ENCODE measurements around the gene WNT1.

The WNT1 gene

DNA sequence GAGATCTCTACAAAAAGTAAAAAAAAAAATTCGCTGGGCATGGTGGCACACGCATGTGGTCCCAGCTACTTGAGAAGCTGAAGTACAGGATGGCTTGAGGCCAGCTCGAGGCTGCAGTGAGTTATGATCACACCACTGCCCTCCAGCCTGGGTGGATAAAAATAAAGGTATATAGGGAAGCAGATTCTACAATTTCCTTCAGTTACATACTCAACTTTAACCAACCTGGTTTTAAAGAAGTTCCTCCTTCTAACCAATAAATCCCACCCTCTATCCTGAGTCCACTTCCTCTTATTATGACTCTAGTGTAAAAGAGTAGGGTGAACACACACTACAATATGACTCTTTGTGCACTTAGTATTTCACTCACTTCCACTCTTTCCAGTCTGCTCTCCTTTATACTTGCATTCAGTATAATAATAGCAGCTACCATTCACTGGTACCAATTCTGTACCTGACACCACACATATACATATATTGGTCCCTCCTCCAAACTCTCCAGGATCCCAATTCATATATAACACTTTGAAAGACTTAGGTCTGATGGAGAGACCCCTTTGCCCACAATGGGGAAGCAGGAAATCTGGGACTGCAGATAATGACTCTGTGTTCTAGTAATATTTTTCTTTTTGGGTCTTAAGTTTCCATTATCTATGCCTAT, 23.2 kb upstream of the WNT1 start:
- Histone ChIP-seq H3K23ac (ENCODE audit: low read length in 2 of 2) (no peak overlapping the region), H2AK5ac (ENCODE audit: low read length, severe bottlenecking) (no peak overlapping the region), H2BK15ac (ENCODE audit: low read depth, poor library complexity, severe bottlenecking) (no peak overlapping the region), H4K8ac (ENCODE audit: low read length) (no peak overlapping the region), H4K91ac (ENCODE audit: low read length) (no peak overlapping the region), H3K4me1 (ENCODE audit: control insufficient read depth, insufficient read depth, low read depth, low read length) (peaks cover 7% of the 10 kb centered on the region), H3K4me3 (ENCODE audit: insufficient read depth in 1 of 2, low read depth in 1 of 2, low read length in 2 of 2) (peak overlapping the region in 1 of 2 experiments; percentile 84), H3K9ac (ENCODE audit: low read length) (no peak overlapping the region), H3K14ac (ENCODE audit: low read length in 2 of 2) (no peak overlapping the region), H3K9me3 (ENCODE audit: control insufficient read depth, low read length) (no peaks in the 10 kb centered on the region), H3K4ac (ENCODE audit: low read depth in 1 of 2, low read length in 2 of 2) (no peak overlapping the region), H3K79me1 (replicated peaks; ENCODE audit: low read length, poor library complexity, severe bottlenecking) (peaks cover 1% of the 10 kb centered on the region), H3K18ac (ENCODE audit: low read depth in 1 of 2, low read length in 2 of 2) (no peak overlapping the region), H3K4me2 (ENCODE audit: low read length, poor library complexity, severe bottlenecking) (peak overlapping the region; percentile 17), H3K36me3 (ENCODE audit: control insufficient read depth in 1 of 2, insufficient read depth in 2 of 2, low read depth in 1 of 2, low read length in 2 of 2) (peaks cover 16 to 32% of the 10 kb centered on the region in 2 experiments), H3K27me3 (ENCODE audit: control insufficient read depth in 1 of 2, insufficient read depth in 1 of 2, low read length in 2 of 2) (no peaks in the 10 kb centered on the region), H3K27ac (ENCODE audit: low read length, poor library complexity, severe bottlenecking) (no peak overlapping the region), H2AFZ (ENCODE audit: low read depth, low read length) (no peak overlapping the region), H2BK12ac (ENCODE audit: low read length in 2 of 2) (no peak overlapping the region), H2BK5ac (ENCODE audit: low read depth, low read length, poor library complexity, severe bottlenecking) (no peak overlapping the region), H2BK120ac (ENCODE audit: low read depth, low read length) (no peak overlapping the region)
- DNase-seq: no peak
- 94% methylated on average over 3 of the region's 3 CpGs for WGBS

- Histone ChIP-seq H2BK15ac (ENCODE audit: low read depth, poor library complexity, severe bottlenecking) (no peak overlapping the region), H3K27me3 (ENCODE audit: control insufficient read depth in 1 of 2, insufficient read depth in 1 of 2, low read length in 2 of 2) (peaks cover 5 to 11% of the 10 kb centered on the region in 2 experiments), H3K14ac (ENCODE audit: low read length in 2 of 2) (peak overlapping the region; percentile 25 to 95), H4K8ac (ENCODE audit: low read length) (peak overlapping the region; percentile 59), H3K27ac (ENCODE audit: low read length, poor library complexity, severe bottlenecking) (peak overlapping the region; percentile 81), H3K9ac (ENCODE audit: low read length) (peak overlapping the region; percentile 85), H3K4me1 (ENCODE audit: control insufficient read depth, insufficient read depth, low read depth, low read length) (peaks cover 8% of the 10 kb centered on the region), H2BK5ac (ENCODE audit: low read depth, low read length, poor library complexity, severe bottlenecking) (peak overlapping the region; percentile 90), H4K91ac (ENCODE audit: low read length) (peak overlapping the region; percentile 91), H2AFZ (ENCODE audit: low read depth, low read length) (peak overlapping the region; percentile 75), H2BK12ac (ENCODE audit: low read length in 2 of 2) (no peak overlapping the region), H3K18ac (ENCODE audit: low read depth in 1 of 2, low read length in 2 of 2) (peak overlapping the region; percentile 97 to 98), H3K79me1 (replicated peaks; ENCODE audit: low read length, poor library complexity, severe bottlenecking) (no peaks in the 10 kb centered on the region), H2AK5ac (ENCODE audit: low read length, severe bottlenecking) (no peak overlapping the region), H3K4me3 (ENCODE audit: insufficient read depth in 1 of 2, low read depth in 1 of 2, low read length in 2 of 2) (peak overlapping the region; percentile 84 to 97), H3K36me3 (ENCODE audit: control insufficient read depth in 1 of 2, insufficient read depth in 2 of 2, low read depth in 1 of 2, low read length in 2 of 2) (peaks cover 9 to 31% of the 10 kb centered on the region in 2 experiments), H3K9me3 (ENCODE audit: control insufficient read depth, low read length) (no peaks in the 10 kb centered on the region), H2BK120ac (ENCODE audit: low read depth, low read length) (peak overlapping the region; percentile 71), H3K4ac (ENCODE audit: low read depth in 1 of 2, low read length in 2 of 2) (peak overlapping the region; percentile 99), H3K23ac (ENCODE audit: low read length in 2 of 2) (no peak overlapping the region), H3K4me2 (ENCODE audit: low read length, poor library complexity, severe bottlenecking) (peak overlapping the region; percentile 48)
- peak; percentile 99 for DNase-seq
- under 1% methylated on average over 26 of the region's 29 CpGs for WGBS
Observed at GRCh38 chr12:48956279-48957140, 21.6 kb upstream of the WNT1 start.

GRCh38 chr12:48957141-48958048, 20.7 kb upstream of the WNT1 start, which contains the start of gene ARF3:
Gene ARF3 (minus strand): TSS chr12:48957487. CDS start chr12:48941095, 16,392 bp downstream.
- peak within 1 kb of the TSS; percentile 95 for H2BK15ac ChIP-seq (ENCODE audit: low read depth, poor library complexity, severe bottlenecking)
- peaks cover 7 to 12% of the 10 kb centered on the region in 2 experiments for H3K27me3 ChIP-seq (ENCODE audit: control insufficient read depth in 1 of 2, insufficient read depth in 1 of 2, low read length in 2 of 2)
- H3K4me1 ChIP-seq (ENCODE audit: control insufficient read depth, insufficient read depth, low read depth, low read length): peaks cover 8% of the 10 kb centered on the region
- peak within 1 kb of the TSS; percentile 59 for H4K8ac ChIP-seq (ENCODE audit: low read length)
- peak within 1 kb of the TSS; percentile 99 for H3K4ac ChIP-seq (ENCODE audit: low read depth in 1 of 2, low read length in 2 of 2)
- peak within 1 kb of the TSS; percentile 97 to 98 for H3K18ac ChIP-seq (ENCODE audit: low read depth in 1 of 2, low read length in 2 of 2)
- H3K14ac ChIP-seq (ENCODE audit: low read length in 2 of 2): peak within 1 kb of the TSS; percentile 25 to 95
- peak within 1 kb of the TSS; percentile 31 for H2AK5ac ChIP-seq (ENCODE audit: low read length, severe bottlenecking)
- H3K4me2 ChIP-seq (ENCODE audit: low read length, poor library complexity, severe bottlenecking): peak within 1 kb of the TSS; percentile 70
- peak within 1 kb of the TSS; percentile 71 for H2BK120ac ChIP-seq (ENCODE audit: low read depth, low read length)
- under 1% methylated on average over 53 of the region's 58 CpGs for WGBS
- no peak within 1 kb of the TSS for H2BK12ac ChIP-seq (ENCODE audit: low read length in 2 of 2)
- peak within 1 kb of the TSS; percentile 81 for H3K27ac ChIP-seq (ENCODE audit: low read length, poor library complexity, severe bottlenecking)
- peak within 1 kb of the TSS; percentile 90 for H2BK5ac ChIP-seq (ENCODE audit: low read depth, low read length, poor library complexity, severe bottlenecking)
- H4K91ac ChIP-seq (ENCODE audit: low read length): peak within 1 kb of the TSS; percentile 91
- H3K4me3 ChIP-seq (ENCODE audit: insufficient read depth in 1 of 2, low read depth in 1 of 2, low read length in 2 of 2): peak within 1 kb of the TSS; percentile 84 to 97
- peak within 1 kb of the TSS in 1 of 2 experiments; percentile 37 for H3K23ac ChIP-seq (ENCODE audit: low read length in 2 of 2)
- peak; percentile 94 for DNase-seq
- peak within 1 kb of the TSS; percentile 75 for H2AFZ ChIP-seq (ENCODE audit: low read depth, low read length)
- no peaks in the 10 kb centered on the region for H3K79me1 ChIP-seq (replicated peaks; ENCODE audit: low read length, poor library complexity, severe bottlenecking)
- peaks cover 6 to 25% of the 10 kb centered on the region in 2 experiments for H3K36me3 ChIP-seq (ENCODE audit: control insufficient read depth in 1 of 2, insufficient read depth in 2 of 2, low read depth in 1 of 2, low read length in 2 of 2)
- peak within 1 kb of the TSS; percentile 85 for H3K9ac ChIP-seq (ENCODE audit: low read length)
- H3K9me3 ChIP-seq (ENCODE audit: control insufficient read depth, low read length): no peaks in the 10 kb centered on the region

Data from mesenchymal stem cell (in vitro differentiated cells and primary cell).